Subcutaneous abdominal adipose tissue (tissue), 5 donors: ENCODE measurements around the gene SFXN4.
"Not testable (repeated sequence)": the region's sequence is repeated elsewhere in the genome, so short reads cannot be mapped to it uniquely, and the experiment has no call there.

Experiments used
- H3K27ac ChIP-seq: one replicate; pipeline ENCODE4 v1.7.0; 2013; ENCODE audit warnings: low read depth, mild to moderate bottlenecking, inconsistent platforms, low read length, moderate library complexity
- H3K27me3 ChIP-seq, 5 donors: one replicate each; pipeline ENCODE4 v1.7.0; 2013; ENCODE audit warnings: low read length in 5 of 5, inconsistent platforms in 1 of 5; ENCODE audit not compliant: control insufficient read depth in 5 of 5, insufficient read depth in 4 of 5
- H3K36me3 ChIP-seq, 5 donors: one replicate each; pipeline ENCODE4 v1.7.0; 2013; ENCODE audit warnings: low read length in 5 of 5; ENCODE audit not compliant: control insufficient read depth in 5 of 5, insufficient read depth in 5 of 5
- H3K4me1 ChIP-seq, 5 donors: one replicate each; pipeline ENCODE4 v1.7.0; 2013; ENCODE audit warnings: low read length in 5 of 5, mild to moderate bottlenecking in 3 of 5, moderate library complexity in 1 of 5; ENCODE audit not compliant: control insufficient read depth in 5 of 5, insufficient read depth in 5 of 5
- H3K4me3 ChIP-seq, 5 donors: one replicate each; pipeline ENCODE4 v1.7.0; 2013; ENCODE audit warnings: low read length in 5 of 5, low read depth in 1 of 5
- H3K9ac ChIP-seq, 5 donors: one replicate each; pipeline ENCODE4 v1.7.0; 2013; ENCODE audit warnings: low read length in 5 of 5, mild to moderate bottlenecking in 4 of 5, moderate library complexity in 3 of 5
- H3K9me3 ChIP-seq, 5 donors: one replicate each; pipeline ENCODE4 v1.7.0; 2013; ENCODE audit warnings: low read length in 5 of 5; ENCODE audit not compliant: control insufficient read depth in 5 of 5
- donor health status: healthy.
- donor health status: healthy.
- donor health status: healthy.
- donor health status: healthy.
- donor health status: healthy.

The SFXN4 gene

DNA sequence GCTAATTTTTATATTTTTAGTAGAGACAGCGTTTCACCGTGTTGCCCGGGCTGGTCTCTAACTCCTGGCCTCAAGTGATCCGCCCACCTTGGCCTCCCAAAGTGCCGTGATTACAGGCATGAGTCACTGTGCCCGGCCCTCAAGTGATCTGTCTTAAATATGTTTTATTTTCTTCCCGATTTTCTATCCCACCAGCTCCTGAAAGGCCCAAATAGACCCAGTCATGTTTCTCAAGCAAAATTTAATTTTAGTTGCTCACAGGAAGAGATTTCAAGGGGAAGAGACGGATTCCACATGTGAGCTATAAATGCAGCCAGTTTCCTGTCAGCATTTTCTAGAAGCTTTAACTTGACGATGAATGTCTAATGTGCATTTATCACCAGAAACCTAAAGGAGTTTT, 49.6 kb downstream of the SFXN4 start:
- Histone ChIP-seq H3K36me3 (peaks cover 16 to 63% (median 31%) of the 10 kb centered on the region in 5 donors), H3K9ac (no peak overlapping the region), H3K27me3 (no peaks in the 10 kb centered on the region), H3K27ac (peak overlapping the region; percentile 24), H3K4me3 (no peak overlapping the region), H3K4me1 (peaks cover 4 to 32% (median 18%) of the 10 kb centered on the region in 5 donors), H3K9me3 (no peaks in the 10 kb centered on the region)

DNA sequence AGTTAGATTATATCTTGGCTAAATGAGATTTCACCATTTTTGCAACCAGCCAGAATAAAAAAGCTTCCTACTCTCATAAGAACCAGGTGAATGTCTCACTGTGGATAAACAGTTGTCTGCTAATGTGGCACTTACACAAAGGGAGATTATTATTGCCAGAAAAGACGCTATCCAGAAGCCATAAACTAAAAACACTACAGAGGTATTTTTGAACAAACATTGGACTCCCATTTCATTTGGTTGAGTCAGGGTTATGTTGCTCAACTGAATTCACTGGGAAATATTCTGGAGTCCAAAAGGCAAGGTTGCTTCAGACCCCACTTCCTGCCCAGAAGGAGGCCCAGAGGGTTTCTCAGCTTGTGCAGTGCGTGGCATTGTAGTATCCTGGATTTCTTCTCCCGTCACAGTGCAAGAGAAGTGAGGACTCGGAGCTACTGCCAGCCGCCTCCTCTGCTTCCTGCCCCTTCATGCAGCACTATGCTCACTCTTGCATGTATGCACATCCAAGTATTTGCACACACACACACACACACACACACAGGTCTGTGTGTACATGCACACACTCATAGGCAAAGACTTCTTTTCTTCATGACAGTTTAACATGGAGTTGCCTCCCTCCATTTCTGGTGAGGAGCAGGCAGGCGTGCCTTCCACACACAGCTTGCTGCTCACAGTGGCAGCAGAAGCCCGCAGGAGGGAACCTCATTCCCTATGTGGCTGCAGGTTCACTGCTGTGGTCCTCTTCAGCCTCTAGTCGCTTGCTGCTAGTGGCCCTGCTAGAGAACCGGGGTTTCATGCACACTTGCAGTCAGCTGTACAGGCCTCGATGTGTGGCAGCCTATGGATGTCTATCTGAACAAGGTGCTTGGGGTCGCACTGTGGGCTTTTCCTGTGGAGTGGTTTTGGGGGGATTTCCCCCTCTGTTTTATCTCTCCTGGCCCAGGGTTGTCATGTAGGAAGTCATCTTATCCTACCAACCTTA, 51.5 kb downstream of the SFXN4 start:
- no peaks in the 10 kb centered on the region for H3K27me3 ChIP-seq
- peaks cover 4 to 37% (median 18%) of the 10 kb centered on the region in 5 donors for H3K4me1 ChIP-seq
- H3K36me3 ChIP-seq: peaks cover 11 to 62% (median 27%) of the 10 kb centered on the region in 5 donors
- peak overlapping the region; percentile 74 for H3K27ac ChIP-seq
- H3K9ac ChIP-seq: no peak overlapping the region
- H3K9me3 ChIP-seq: no peaks in the 10 kb centered on the region
- no peak overlapping the region for H3K4me3 ChIP-seq

DNA sequence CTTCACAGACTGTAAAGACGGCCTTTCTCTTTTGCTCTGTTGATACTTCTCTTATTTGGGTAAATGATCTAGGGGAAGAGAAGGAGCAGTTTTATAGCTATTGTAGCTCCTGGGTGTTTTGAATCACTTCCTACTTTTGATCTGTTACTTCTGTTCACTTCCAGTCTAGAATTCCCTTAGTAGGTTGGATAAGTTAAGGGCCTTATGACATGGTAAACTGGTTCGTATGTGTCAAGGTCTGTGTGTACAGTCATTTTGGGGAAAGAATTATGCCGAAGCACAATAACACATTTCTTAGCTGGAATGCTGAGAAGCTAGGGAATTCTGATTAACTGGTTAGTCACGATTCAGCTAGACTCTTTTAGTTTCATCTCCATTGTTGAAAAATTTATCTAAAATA, 53.5 kb downstream of the SFXN4 start:
- H3K9me3 ChIP-seq: no peaks in the 10 kb centered on the region

DNA sequence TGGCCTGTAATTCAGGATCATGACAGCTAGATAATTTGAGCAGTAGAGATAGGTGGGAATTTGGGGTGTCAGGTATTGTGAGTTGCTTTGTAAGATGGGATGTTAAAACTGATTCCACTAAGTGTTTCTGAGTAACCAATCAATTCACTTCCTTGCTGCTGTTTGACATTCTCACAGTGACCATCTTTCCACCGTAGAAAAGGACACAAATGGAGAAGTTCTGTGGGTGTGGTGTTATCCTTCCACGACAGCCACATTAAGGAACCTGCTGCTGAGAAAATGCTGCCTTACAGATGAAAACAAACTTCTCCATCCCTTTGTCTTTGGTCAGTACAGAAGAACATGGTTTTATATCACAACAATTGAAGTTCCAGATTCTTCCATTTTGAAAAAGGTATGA, 57.7 kb downstream of the SFXN4 start:
- not testable (repeated sequence) for H3K9ac ChIP-seq, H3K27me3 ChIP-seq, H3K9me3 ChIP-seq, H3K4me3 ChIP-seq, H3K27ac ChIP-seq
- Histone ChIP-seq H3K36me3 (peaks cover 5 to 27% (median 11%) of the 10 kb centered on the region in 5 donors), H3K4me1 (peaks cover 5 to 23% (median 14%) of the 10 kb centered on the region in 5 donors)

More for the DNA sequence above, 53.5 kb downstream of the SFXN4 start:
- no peak overlapping the region for H3K27ac ChIP-seq
- H3K4me3 ChIP-seq: no peak overlapping the region
- peak overlapping the region in 1 of 5 donors; percentile 17 for H3K9ac ChIP-seq
- H3K27me3 ChIP-seq: no peaks in the 10 kb centered on the region
- peaks cover 9 to 44% (median 18%) of the 10 kb centered on the region in 5 donors for H3K36me3 ChIP-seq
- peaks cover 4 to 37% (median 18%) of the 10 kb centered on the region in 5 donors for H3K4me1 ChIP-seq

DNA sequence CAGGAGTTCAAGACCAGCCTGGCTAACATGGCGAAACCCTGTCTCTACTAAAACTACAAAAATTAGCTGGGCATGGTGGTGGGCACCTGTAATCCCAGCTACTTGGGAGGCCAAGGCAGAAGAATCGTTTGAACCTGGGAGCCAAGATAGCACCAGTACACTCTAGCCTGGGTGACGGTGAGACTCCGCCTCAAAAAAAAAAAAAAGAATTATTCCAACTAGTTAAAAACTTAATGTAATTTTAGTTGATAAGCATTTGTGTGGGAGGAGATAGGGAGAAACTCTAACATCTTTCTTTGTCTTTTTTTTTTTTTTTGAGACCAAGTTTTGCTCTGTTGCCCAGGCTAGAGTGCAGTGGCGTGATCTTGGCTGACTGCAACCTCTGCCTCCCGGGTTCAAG, 58.4 kb downstream of the SFXN4 start:
- not testable (repeated sequence) for H3K9me3 ChIP-seq, H3K9ac ChIP-seq, H3K27ac ChIP-seq, H3K4me3 ChIP-seq, H3K27me3 ChIP-seq
- Histone ChIP-seq H3K4me1 (peaks cover 5 to 23% (median 14%) of the 10 kb centered on the region in 5 donors), H3K36me3 (peaks cover 4 to 21% (median 6%) of the 10 kb centered on the region in 5 donors)

DNA sequence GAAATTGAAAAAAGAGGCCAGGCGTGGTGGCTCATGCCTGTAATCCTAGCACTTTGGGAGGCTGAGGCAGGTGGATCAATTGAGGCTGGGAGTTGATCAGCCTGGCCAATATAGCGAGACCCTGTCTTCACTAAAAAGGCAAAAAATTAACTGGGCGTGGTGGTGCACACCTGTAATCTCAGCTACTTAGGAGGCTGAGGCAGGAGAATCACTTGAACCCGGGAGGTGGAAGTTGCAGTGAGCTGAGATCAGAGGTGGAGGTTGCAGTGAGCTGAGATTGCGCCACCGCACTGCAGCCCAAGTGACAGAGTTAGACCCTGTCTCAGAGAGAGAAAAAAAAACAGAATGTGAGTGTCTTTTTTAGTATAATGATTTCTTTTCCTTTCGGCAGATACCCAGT, 59.6 kb downstream of the SFXN4 start:
- H3K9ac ChIP-seq, H3K4me3 ChIP-seq, H3K27me3 ChIP-seq, H3K9me3 ChIP-seq, H3K27ac ChIP-seq: not testable (repeated sequence)
- H3K4me1 ChIP-seq: peaks cover 5 to 23% (median 14%) of the 10 kb centered on the region in 5 donors
- H3K36me3 ChIP-seq: peaks cover 0 to 15% (median 3%) of the 10 kb centered on the region in 5 donors

DNA sequence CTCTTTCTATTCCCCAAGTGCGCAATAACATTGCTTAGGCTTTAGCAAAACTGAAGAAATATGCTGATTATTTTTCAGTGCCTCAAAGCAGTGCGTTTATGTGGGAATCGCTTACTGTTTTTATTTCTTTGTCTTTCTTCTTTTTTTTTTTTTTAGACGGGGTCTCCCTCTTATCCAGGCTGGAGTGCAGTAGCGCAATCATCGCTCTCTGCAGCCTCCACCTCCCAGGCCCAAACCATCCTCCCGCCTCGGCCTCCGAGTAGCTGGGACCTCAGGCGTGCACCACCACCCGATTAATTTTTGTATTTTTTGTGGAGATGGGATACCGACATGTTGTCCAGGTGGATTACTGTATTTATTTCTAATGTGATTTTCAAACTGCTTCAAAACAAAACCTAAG, 60.4 kb downstream of the SFXN4 start:
- H3K9ac ChIP-seq: peak overlapping the region in 4 of 5 donors; percentile 30 to 85 (median 64)
- peaks cover 5 to 23% (median 17%) of the 10 kb centered on the region in 5 donors for H3K4me1 ChIP-seq
- H3K4me3 ChIP-seq: peak overlapping the region in 4 of 5 donors; percentile 66 to 83 (median 71)
- no peaks in the 10 kb centered on the region for H3K9me3 ChIP-seq
- H3K27me3 ChIP-seq: no peaks in the 10 kb centered on the region
- peaks cover 0 to 10% (median 3%) of the 10 kb centered on the region in 5 donors for H3K36me3 ChIP-seq
- H3K27ac ChIP-seq: no peak overlapping the region

DNA sequence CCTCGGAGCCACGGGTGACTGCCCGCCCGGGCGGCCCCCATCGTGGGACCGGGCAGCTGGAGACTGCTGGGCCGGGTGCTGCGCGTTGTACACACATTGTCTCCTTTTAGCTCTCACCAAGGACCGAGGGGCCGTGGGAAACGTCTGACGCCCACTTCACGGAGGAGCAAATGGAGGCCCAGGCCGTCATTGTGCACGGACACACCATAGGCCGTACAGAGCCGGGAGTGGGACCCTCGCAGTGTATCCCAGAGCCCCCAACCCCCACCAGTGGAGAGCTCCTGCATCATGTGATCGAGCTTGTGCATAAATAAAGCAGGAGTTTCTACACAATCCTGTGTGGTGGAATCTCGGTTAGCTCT, 60.9 kb downstream of the SFXN4 start:
- H3K4me3 ChIP-seq: peak overlapping the region; percentile 61 to 83 (median 71)
- H3K4me1 ChIP-seq: peaks cover 5 to 22% (median 17%) of the 10 kb centered on the region in 5 donors
- H3K9me3 ChIP-seq: no peaks in the 10 kb centered on the region
- H3K36me3 ChIP-seq: peaks cover 0 to 5% (median 2%) of the 10 kb centered on the region in 5 donors
- peak overlapping the region; percentile 54 for H3K27ac ChIP-seq
- peak overlapping the region in 4 of 5 donors; percentile 30 to 85 (median 64) for H3K9ac ChIP-seq
- no peaks in the 10 kb centered on the region for H3K27me3 ChIP-seq

DNA sequence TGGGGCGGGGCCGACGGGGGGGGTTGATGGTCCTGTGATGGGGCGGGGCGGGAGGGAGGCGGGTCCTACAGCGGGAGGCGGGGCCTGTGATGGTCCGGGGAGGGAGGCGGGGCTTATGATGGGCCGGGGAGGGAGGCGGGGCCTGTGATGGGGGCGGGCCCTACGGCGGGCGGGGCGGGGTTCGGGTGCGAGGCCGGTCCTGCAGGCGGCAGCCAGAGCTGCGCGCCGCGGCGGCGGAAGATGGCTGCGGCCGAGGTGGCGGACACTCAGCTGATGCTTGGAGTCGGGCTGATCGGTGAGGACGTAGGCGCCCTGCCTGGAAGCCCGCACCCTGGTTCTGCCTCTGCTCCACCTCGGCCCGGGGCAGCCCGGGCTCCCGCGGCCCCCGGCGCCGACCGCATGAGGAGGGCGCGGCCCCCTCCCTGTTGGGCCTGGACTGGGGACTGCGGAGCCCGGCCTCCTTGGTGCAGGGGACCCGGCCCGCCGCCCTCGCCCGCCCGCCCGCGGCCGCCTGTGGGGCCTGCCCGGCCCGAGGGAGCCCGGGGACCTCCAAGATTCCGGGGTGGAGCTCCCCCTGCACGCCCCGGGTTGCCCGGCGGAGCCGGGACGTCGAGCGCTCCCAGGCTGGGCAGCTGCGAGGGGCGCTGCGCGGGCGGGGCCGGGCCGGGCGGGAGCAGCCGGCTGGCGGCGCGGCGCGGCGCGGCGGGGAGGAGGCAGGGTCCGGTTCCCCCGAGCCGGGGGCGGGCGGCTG, 61.4 kb downstream of the SFXN4 start, which contains the start of gene DENND10:
TSS of gene DENND10 (plus strand) at position 211 of the 751 bp plus-strand sequence. CDS start at position 241, 30 bp downstream.
- H3K9ac ChIP-seq: peak within 1 kb of the TSS in 4 of 5 donors; percentile 30 to 85 (median 64)
- peak within 1 kb of the TSS; percentile 54 for H3K27ac ChIP-seq
- H3K9me3 ChIP-seq: no peaks in the 10 kb centered on the region

More for the DNA sequence above, 61.4 kb downstream of the SFXN4 start, which contains the start of gene DENND10:
- Histone ChIP-seq H3K4me1 (peaks cover 5 to 22% (median 14%) of the 10 kb centered on the region in 5 donors), H3K27me3 (no peaks in the 10 kb centered on the region), H3K36me3 (peaks cover 0 to 3% (median 0%) of the 10 kb centered on the region in 5 donors), H3K4me3 (peak within 1 kb of the TSS; percentile 66 to 83 (median 71))
